HepG2 (cell line): Measurements from ENCODE around the gene GTF2A1L. TPM values are rescaled to one million over a fixed set of nuclear protein-coding genes. Genes with fewer than 3 reads are reported as not detected.
A peak's percentile ranks its signal among the peaks of the same experiment; 100 is the strongest.

Experiments
- FOXA1 ChIP-seq, 2 experiments: fragments of 450-650 bp in 1 of 2; sonication (generic) in 1 of 2; formaldehyde crosslinking in 1 of 2; IDR thresholded peaks; 2 replicates each; pipeline versions ENCODE4 v1.4.0 to v1.6.1; 2016 to 2020; ENCODE audit warnings: missing genetic modification reagents in 1 of 2
- HDAC2 ChIP-seq: sonication (generic); formaldehyde crosslinking; IDR thresholded peaks from 2 replicates; pipeline ENCODE4 v1.4.0; 2020; ENCODE audit warnings: missing genetic modification reagents
- HOXA3 ChIP-seq: sonication (generic); formaldehyde crosslinking; IDR thresholded peaks from 2 replicates; pipeline ENCODE4 v1.5.0; 2020; ENCODE audit warnings: missing genetic modification reagents
- HOXD1 ChIP-seq: sonication (generic); formaldehyde crosslinking; IDR thresholded peaks from 2 replicates; pipeline ENCODE4 v1.5.0; 2020; ENCODE audit warnings: missing genetic modification reagents
- KAT8 ChIP-seq: IDR thresholded peaks from 2 replicates; pipeline ENCODE4 v1.6.1; 2016; ENCODE audit warnings: missing genetic modification reagents, missing compliant biosample characterization
- KDM2A ChIP-seq: sonication (generic); formaldehyde crosslinking; IDR thresholded peaks from 2 replicates; pipeline ENCODE4 v1.4.0; 2020; ENCODE audit warnings: low read depth, missing genetic modification reagents, borderline replicate concordance
- MAFF ChIP-seq: IDR thresholded peaks from 2 replicates; pipeline ENCODE4 v1.6.1; 2011; ENCODE audit warnings: low read depth, low read length, improper control_type of control experiment
- MZF1 ChIP-seq: sonication (generic); formaldehyde crosslinking; IDR thresholded peaks from 2 replicates; pipeline ENCODE4 v1.8.1; 2023; ENCODE audit warnings: mild to moderate bottlenecking, missing genetic modification reagents, borderline replicate concordance
- NBN ChIP-seq: fragments of 450-650 bp; conservative IDR thresholded peaks from 2 replicates; pipeline ENCODE4 v1.6.1; 2017
- SOX5 ChIP-seq: IDR thresholded peaks from 2 replicates; pipeline ENCODE4 v1.6.1; 2016; ENCODE audit warnings: borderline replicate concordance
- SOX6 ChIP-seq, 2 experiments: fragments of 450-650 bp in 1 of 2; sonication (generic) in 1 of 2; formaldehyde crosslinking in 1 of 2; IDR thresholded peaks; 2 replicates each; pipeline versions ENCODE4 v1.4.0 to v1.6.1; 2017 to 2020; ENCODE audit warnings: antibody characterized with exemption in 1 of 2, mild to moderate bottlenecking in 1 of 2, missing genetic modification reagents in 1 of 2
- ZNF124 ChIP-seq: sonication (generic); formaldehyde crosslinking; IDR thresholded peaks from 2 replicates; pipeline ENCODE4 v1.4.0; 2020; ENCODE audit warnings: missing genetic modification reagents
- ZNF160 ChIP-seq: sonication (generic); formaldehyde crosslinking; IDR thresholded peaks from 2 replicates; pipeline ENCODE4 v1.8.0; 2022; ENCODE audit warnings: mild to moderate bottlenecking, inconsistent platforms, missing genetic modification reagents
- ZNF224 ChIP-seq: sonication (generic); formaldehyde crosslinking; IDR thresholded peaks from 2 replicates; pipeline ENCODE4 v1.5.0; 2020; ENCODE audit warnings: mild to moderate bottlenecking, missing genetic modification reagents
- ZNF280D ChIP-seq: sonication (generic); formaldehyde crosslinking; IDR thresholded peaks from 2 replicates; pipeline ENCODE4 v1.5.1; 2020; ENCODE audit warnings: mild to moderate bottlenecking, missing genetic modification reagents
- ZNF292 ChIP-seq: sonication (generic); formaldehyde crosslinking; IDR thresholded peaks from 2 replicates; pipeline ENCODE4 v1.8.1; 2022; ENCODE audit warnings: mild to moderate bottlenecking, low read depth, missing genetic modification reagents, borderline replicate concordance
- ZNF501 ChIP-seq: sonication (generic); formaldehyde crosslinking; IDR thresholded peaks from 2 replicates; pipeline ENCODE4 v1.5.1; 2020; ENCODE audit warnings: mild to moderate bottlenecking, moderate library complexity, missing genetic modification reagents
- ZNF572 ChIP-seq: sonication (generic); formaldehyde crosslinking; IDR thresholded peaks from 2 replicates; pipeline ENCODE4 v1.5.1; 2020; ENCODE audit warnings: mild to moderate bottlenecking, missing genetic modification reagents
- ZNF672 ChIP-seq: sonication (generic); formaldehyde crosslinking; IDR thresholded peaks from 2 replicates; pipeline ENCODE4 v1.8.1; 2022; ENCODE audit warnings: missing genetic modification reagents
- ZNF784 ChIP-seq: sonication (generic); formaldehyde crosslinking; IDR thresholded peaks from 2 replicates; pipeline ENCODE4 v1.5.1; 2020; ENCODE audit warnings: missing genetic modification reagents, mild to moderate bottlenecking, borderline replicate concordance
- ZSCAN21 ChIP-seq: sonication (generic); formaldehyde crosslinking; IDR thresholded peaks from 2 replicates; pipeline ENCODE4 v1.8.0; 2022; ENCODE audit warnings: mild to moderate bottlenecking, missing genetic modification reagents, moderate library complexity, borderline replicate concordance
- polyA plus RNA-seq, 8 experiments: library from polyadenylated mRNA; depleted of rRNA in 3 of 8; stranded (reverse) in 7 of 8; unstranded in 1 of 8; fragments of >200 nt; fragmentation: Illumina TruSeq in 4 of 8; extraction: Trizol in 4 of 8; gene quantifications; 2 replicates each; pipeline versions ENCODE4 v1.2.1 to v1.2.3, GENCODE V29; 2011 to 2016; ENCODE audit warnings: low read depth in 4 of 8, missing spikeins in 1 of 8, mixed read lengths in 1 of 8; ENCODE audit not compliant: insufficient read depth in 1 of 8
- total RNA-seq, 5 experiments: library from RNA; depleted of rRNA; stranded (reverse); fragments of >200 nt; fragmentation: Illumina TruSeq; extraction: Trizol; gene quantifications; 2 replicates each; pipeline ENCODE4 v1.2.3, GENCODE V29; 2016; ENCODE audit warnings: low read depth in 1 of 5
- TF ChIP-seq, protein P1 (sequence below): sonication (generic); formaldehyde crosslinking; IDR thresholded peaks from 2 replicates; pipeline ENCODE4 v1.4.0; 2020; ENCODE audit warnings: missing genetic modification reagents
- TF ChIP-seq, protein P2 (sequence below): sonication (generic); formaldehyde crosslinking; IDR thresholded peaks from 2 replicates; pipeline ENCODE4 v1.4.0; 2020; ENCODE audit warnings: missing genetic modification reagents

Gene GTF2A1L
- total and polyA plus RNA-seq, 2 of the 13 experiments (the other 11 are each of a cell fraction or from before 2014, with no cell fraction given), result not detected

DNA sequence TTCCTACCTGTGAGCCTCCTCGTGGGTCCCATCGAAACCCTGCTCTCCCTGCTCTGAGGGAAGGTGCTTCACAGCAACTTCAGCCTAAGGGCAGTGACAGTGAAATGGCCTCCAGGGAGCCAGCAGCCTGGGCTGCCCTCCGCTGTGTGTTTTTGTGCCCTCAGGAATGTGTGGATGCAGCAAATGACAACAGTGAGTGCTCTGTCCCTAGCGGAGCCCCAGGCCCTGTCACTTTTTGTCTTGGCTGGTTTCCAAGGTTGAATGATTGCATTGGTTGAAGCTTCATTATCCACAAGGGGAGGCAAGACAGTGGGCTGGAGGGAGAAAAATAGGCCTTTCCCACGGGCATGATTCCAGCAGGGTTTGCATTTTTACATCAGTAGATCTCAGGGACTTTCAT is 44.8 kb upstream of the GTF2A1L start (continued):
- TF ChIP-seq HDAC2 (0 out of 2 replicates have a peak, but pooled peaks have one; percentile 19), ZNF160 (no peak), ZNF572 (CRISPR knock-in tag) (no peak), ZNF501 (CRISPR knock-in tag) (no peak), KDM2A (CRISPR knock-in tag) (peak; percentile 43; the same call in 1 of the 2 replicates), ZNF124 (CRISPR knock-in tag) (no peak), KAT8 (peak; percentile 40; the same call in 1 of the 2 replicates), FOXA1 (IDR thresholded peaks at IDR 0.05) (no peak), FOXA1 (CRISPR knock-in tag; IDR thresholded peaks at IDR 0.05) (peak; percentile 71), ZSCAN21 (CRISPR knock-in tag) (no peak), HOXD1 (CRISPR knock-in tag) (no peak), SOX6 (IDR thresholded peaks at IDR 0.05) (no peak), SOX6 (CRISPR knock-in tag; IDR thresholded peaks at IDR 0.05) (peak; percentile 66), ZNF224 (CRISPR knock-in tag) (no peak), ZNF672 (CRISPR knock-in tag) (no peak), ZNF280D (CRISPR knock-in tag) (no peak), SOX5 (CRISPR knock-in tag) (peak; percentile 48; the same call in 1 of the 2 replicates), MAFF (peak; percentile 72), NBN (no peak), ZNF292 (CRISPR knock-in tag) (peak; percentile 92; the same call in 1 of the 2 replicates), MZF1 (no peak), ZNF784 (CRISPR knock-in tag) (0 out of 2 replicates have a peak, but pooled peaks have one; percentile 26), HOXA3 (CRISPR knock-in tag) (peak; percentile 27; the same call in 1 of the 2 replicates)
- TF ChIP-seq, protein P1, sequence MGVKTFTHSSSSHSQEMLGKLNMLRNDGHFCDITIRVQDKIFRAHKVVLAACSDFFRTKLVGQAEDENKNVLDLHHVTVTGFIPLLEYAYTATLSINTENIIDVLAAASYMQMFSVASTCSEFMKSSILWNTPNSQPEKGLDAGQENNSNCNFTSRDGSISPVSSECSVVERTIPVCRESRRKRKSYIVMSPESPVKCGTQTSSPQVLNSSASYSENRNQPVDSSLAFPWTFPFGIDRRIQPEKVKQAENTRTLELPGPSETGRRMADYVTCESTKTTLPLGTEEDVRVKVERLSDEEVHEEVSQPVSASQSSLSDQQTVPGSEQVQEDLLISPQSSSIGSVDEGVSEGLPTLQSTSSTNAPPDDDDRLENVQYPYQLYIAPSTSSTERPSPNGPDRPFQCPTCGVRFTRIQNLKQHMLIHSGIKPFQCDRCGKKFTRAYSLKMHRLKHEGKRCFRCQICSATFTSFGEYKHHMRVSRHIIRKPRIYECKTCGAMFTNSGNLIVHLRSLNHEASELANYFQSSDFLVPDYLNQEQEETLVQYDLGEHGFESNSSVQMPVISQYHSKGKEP (CRISPR knock-in tag), result no peak
- TF ChIP-seq, protein P2, sequence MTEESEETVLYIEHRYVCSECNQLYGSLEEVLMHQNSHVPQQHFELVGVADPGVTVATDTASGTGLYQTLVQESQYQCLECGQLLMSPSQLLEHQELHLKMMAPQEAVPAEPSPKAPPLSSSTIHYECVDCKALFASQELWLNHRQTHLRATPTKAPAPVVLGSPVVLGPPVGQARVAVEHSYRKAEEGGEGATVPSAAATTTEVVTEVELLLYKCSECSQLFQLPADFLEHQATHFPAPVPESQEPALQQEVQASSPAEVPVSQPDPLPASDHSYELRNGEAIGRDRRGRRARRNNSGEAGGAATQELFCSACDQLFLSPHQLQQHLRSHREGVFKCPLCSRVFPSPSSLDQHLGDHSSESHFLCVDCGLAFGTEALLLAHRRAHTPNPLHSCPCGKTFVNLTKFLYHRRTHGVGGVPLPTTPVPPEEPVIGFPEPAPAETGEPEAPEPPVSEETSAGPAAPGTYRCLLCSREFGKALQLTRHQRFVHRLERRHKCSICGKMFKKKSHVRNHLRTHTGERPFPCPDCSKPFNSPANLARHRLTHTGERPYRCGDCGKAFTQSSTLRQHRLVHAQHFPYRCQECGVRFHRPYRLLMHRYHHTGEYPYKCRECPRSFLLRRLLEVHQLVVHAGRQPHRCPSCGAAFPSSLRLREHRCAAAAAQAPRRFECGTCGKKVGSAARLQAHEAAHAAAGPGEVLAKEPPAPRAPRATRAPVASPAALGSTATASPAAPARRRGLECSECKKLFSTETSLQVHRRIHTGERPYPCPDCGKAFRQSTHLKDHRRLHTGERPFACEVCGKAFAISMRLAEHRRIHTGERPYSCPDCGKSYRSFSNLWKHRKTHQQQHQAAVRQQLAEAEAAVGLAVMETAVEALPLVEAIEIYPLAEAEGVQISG (CRISPR knock-in tag), result peak; percentile 44
